Caco-2 (cell line): ENCODE data around the gene GAS2L1. TPM values are rescaled to one million over a fixed set of nuclear protein-coding genes. Genes with fewer than 3 reads are reported as not detected.

Experiments
- BruUV-seq: library from RNA; stranded (reverse); fragments of 400-500 nt; replicated peaks from 2 replicates; lab custom pipeline; 2021; lab: Mats Ljungman, UMichigan
- CTCF ChIA-PET: fragments of 300-600 bp; sonication (Branson Sonifier 250); formaldehyde crosslinking; loops from one replicate; lab custom pipeline; 2022; ENCODE audit warnings: antibody characterized with exemption; lab: Charles Lee
- POLR2A ChIA-PET: fragments of 300-600 bp; sonication (Branson Sonifier 250); formaldehyde crosslinking; loops from one replicate; lab custom pipeline; 2022; ENCODE audit warnings: antibody characterized with exemption; lab: Charles Lee
- DNase-seq, 2 experiments: peaks; one replicate each; pipeline versions ENCODE4 v3.0.0 to v3.0.0-alpha.2; 2020 to 2022
- H3K27me3 ChIP-seq: replicated peaks from 2 replicates; pipeline ENCODE4 v1.6.0; 2011; ENCODE audit warnings: low read length; ENCODE audit not compliant: control insufficient read depth, insufficient read depth
- H3K36me3 ChIP-seq: 2 replicates; pipeline ENCODE4 v1.5.1; 2011; ENCODE audit warnings: low read length; ENCODE audit not compliant: control insufficient read depth, insufficient read depth
- H3K4me1 ChIP-seq: fragments of 250-450 bp; sonication (Bioruptor Pico); 2 replicates; pipeline ENCODE4 v1.5.1; 2020; ENCODE audit warnings: mild to moderate bottlenecking
- H3K4me3 ChIP-seq: 2 replicates; pipeline ENCODE4 v1.5.1; 2011; ENCODE audit warnings: low read depth, mild to moderate bottlenecking, control low read depth, low read length
- H3K9me3 ChIP-seq: fragments of 250-450 bp; sonication (Bioruptor Pico); 2 replicates; pipeline ENCODE4 v1.5.1; 2020; ENCODE audit warnings: mild to moderate bottlenecking, moderate library complexity
- H3K27ac Mint-ChIP-seq: one replicate; pipeline ENCODE4 v1.8.0; 2022; ENCODE audit warnings: mixed read lengths; ENCODE audit not compliant: unreplicated experiment
- H3K27me3 Mint-ChIP-seq: one replicate; pipeline ENCODE4 v1.8.0; 2022; ENCODE audit warnings: mixed read lengths; ENCODE audit not compliant: insufficient read depth, unreplicated experiment
- H3K36me3 Mint-ChIP-seq: one replicate; pipeline ENCODE4 v1.8.0; 2022; ENCODE audit warnings: mild to moderate bottlenecking, mixed read lengths; ENCODE audit not compliant: insufficient read depth, unreplicated experiment
- H3K4me1 Mint-ChIP-seq: one replicate; pipeline ENCODE4 v1.8.0; 2022; ENCODE audit warnings: low read depth, mixed read lengths; ENCODE audit not compliant: unreplicated experiment
- H3K4me3 Mint-ChIP-seq: one replicate; pipeline ENCODE4 v1.8.0; 2022; ENCODE audit warnings: mild to moderate bottlenecking, moderate library complexity, mixed read lengths; ENCODE audit not compliant: unreplicated experiment
- H3K9me3 Mint-ChIP-seq: one replicate; pipeline ENCODE4 v1.8.0; 2022; ENCODE audit warnings: mixed read lengths; ENCODE audit not compliant: unreplicated experiment
- intact Hi-C: fragments of 100-400 bp; cut with micrococcal nuclease; formaldehyde crosslinking; loops from one replicate; pipeline ENCODE4 v1.10.0; 2022; ENCODE audit not compliant: unreplicated experiment
- total RNA-seq: library from RNA; stranded (reverse); gene quantifications from 2 replicates; pipeline ENCODE4 v1.2.3, GENCODE V29; 2022
- TF ChIP-seq, protein P1 (sequence below), 2 experiments: fragments of 200-600 bp in 1 of 2; IDR thresholded peaks; 1 replicate in 1 of 2; 2 replicates in 1 of 2; pipeline versions ENCODE4 v1.5.1 to v1.8.0; 2011 to 2022; ENCODE audit warnings: antibody characterized with exemption in 1 of 2, control low read depth in 1 of 2, inconsistent platforms in 1 of 2, low read depth in 1 of 2, low read length in 1 of 2, mild to moderate bottlenecking in 1 of 2, moderate library complexity in 1 of 2; ENCODE audit not compliant: insufficient read depth in 1 of 2, severe bottlenecking in 1 of 2, unreplicated experiment in 1 of 2

The GAS2L1 gene
- total RNA-seq, 1 experiment from 2014 or later, result 20.4 TPM

DNA sequence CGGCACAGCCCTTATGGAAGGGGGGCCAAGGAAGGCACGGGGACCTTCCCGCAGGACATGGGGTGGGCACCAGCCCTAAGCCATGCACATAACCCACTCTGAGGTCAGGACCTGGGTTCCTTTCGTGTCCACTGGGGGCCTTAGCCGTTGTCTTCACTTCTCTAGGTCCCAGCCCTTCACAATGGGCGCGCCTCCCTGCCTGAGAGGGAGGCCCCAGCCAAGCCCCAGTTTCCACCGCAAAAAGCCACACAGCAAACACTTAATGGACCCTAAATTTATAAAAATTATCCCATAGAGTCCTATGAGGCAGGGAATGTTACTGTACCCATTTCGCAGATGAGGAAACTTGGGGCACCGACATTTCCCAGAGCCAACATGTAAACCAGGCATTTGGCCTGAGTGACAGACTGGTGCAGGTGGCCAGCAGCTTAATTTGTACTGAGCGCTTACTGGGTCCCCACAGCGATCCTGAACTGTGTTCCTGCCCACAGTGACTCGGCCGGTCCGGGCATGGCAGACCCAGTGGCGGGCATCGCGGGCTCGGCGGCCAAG is 1.2 kb downstream of the GAS2L1 start:
- peak overlapping the region; percentile 90 for H3K4me3 Mint-ChIP-seq
- Histone ChIP-seq H3K4me3 (peak overlapping the region; percentile 82), H3K9me3 (no peaks in the 10 kb centered on the region), H3K27me3 (no peaks in the 10 kb centered on the region), H3K4me1 (peaks cover 22% of the 10 kb centered on the region), H3K36me3 (0 out of 2 replicates have a peak, but pooled peaks cover 1% of the 10 kb centered on the region)
- intact Hi-C loops, result loop anchor here (1.0 to 10.0 kb wide), 2 partner anchors 52 to 217 kb away; no protein-coding TSS in a partner anchor
- no peaks in the 10 kb centered on the region for H3K27me3 Mint-ChIP-seq
- no peaks in the 10 kb centered on the region for H3K9me3 Mint-ChIP-seq
- peak in 1 of 2 experiments; percentile 32 for DNase-seq
- POLR2A ChIA-PET, result no interaction called here
- BruUV-seq, result TSS peak; percentile 22
- peak overlapping the region; percentile 79 for H3K27ac Mint-ChIP-seq
- TF ChIP-seq, protein P1, sequence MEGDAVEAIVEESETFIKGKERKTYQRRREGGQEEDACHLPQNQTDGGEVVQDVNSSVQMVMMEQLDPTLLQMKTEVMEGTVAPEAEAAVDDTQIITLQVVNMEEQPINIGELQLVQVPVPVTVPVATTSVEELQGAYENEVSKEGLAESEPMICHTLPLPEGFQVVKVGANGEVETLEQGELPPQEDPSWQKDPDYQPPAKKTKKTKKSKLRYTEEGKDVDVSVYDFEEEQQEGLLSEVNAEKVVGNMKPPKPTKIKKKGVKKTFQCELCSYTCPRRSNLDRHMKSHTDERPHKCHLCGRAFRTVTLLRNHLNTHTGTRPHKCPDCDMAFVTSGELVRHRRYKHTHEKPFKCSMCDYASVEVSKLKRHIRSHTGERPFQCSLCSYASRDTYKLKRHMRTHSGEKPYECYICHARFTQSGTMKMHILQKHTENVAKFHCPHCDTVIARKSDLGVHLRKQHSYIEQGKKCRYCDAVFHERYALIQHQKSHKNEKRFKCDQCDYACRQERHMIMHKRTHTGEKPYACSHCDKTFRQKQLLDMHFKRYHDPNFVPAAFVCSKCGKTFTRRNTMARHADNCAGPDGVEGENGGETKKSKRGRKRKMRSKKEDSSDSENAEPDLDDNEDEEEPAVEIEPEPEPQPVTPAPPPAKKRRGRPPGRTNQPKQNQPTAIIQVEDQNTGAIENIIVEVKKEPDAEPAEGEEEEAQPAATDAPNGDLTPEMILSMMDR (IDR thresholded peaks at IDR 0.05; ENCODE audit: insufficient read depth in 1 of 2, low read depth in 1 of 2, low read length in 1 of 2, severe bottlenecking in 1 of 2, unreplicated experiment in 1 of 2), result no peak
- CTCF ChIA-PET, result interaction anchor here (2.4 kb wide), 1 partner anchor 13 kb away, joined by 17 read pairs; no protein-coding TSS in a partner anchor
- peaks cover 10% of the 10 kb centered on the region for H3K36me3 Mint-ChIP-seq
- no peaks in the 10 kb centered on the region for H3K4me1 Mint-ChIP-seq

DNA sequence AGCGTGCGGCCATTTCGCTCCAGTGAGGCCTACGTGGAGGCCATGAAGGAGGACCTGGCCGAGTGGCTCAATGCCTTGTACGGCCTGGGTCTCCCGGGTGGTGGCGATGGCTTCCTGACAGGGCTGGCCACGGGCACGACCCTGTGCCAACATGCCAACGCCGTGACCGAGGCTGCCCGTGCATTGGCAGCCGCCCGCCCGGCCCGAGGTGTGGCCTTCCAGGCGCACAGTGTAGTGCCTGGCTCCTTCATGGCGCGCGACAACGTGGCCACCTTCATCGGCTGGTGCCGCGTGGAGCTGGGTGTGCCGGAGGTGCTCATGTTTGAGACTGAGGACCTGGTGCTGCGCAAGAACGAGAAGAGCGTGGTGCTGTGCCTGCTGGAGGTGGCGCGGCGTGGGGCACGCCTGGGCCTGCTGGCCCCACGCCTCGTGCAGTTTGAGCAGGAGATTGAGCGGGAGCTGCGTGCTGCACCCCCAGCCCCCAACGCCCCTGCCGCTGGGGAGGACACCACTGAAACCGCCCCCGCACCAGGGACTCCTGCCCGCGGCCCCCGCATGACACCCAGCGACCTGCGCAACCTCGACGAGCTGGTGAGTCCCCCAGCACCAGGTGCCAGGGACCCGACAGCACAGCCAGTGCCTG is 1.8 kb downstream of the GAS2L1 start:
- Histone ChIP-seq H3K9me3 (no peaks in the 10 kb centered on the region), H3K36me3 (0 out of 2 replicates have a peak, but pooled peaks cover 1% of the 10 kb centered on the region), H3K4me1 (peaks cover 22% of the 10 kb centered on the region), H3K27me3 (no peaks in the 10 kb centered on the region), H3K4me3 (no peak overlapping the region)
- Mint-ChIP-seq H3K4me3 (no peak overlapping the region), H3K36me3 (peaks cover 14% of the 10 kb centered on the region), H3K4me1 (no peaks in the 10 kb centered on the region), H3K27ac (no peak overlapping the region), H3K27me3 (no peaks in the 10 kb centered on the region), H3K9me3 (no peaks in the 10 kb centered on the region)
- intact Hi-C loops, result loop anchor here (10.0 kb wide), 1 partner anchor 217 kb away; no protein-coding TSS in a partner anchor
- ChIA-PET POLR2A (no interaction called here), CTCF (no interaction called here)
- TF ChIP-seq, protein P1 (IDR thresholded peaks at IDR 0.05; ENCODE audit: insufficient read depth in 1 of 2, low read depth in 1 of 2, low read length in 1 of 2, severe bottlenecking in 1 of 2, unreplicated experiment in 1 of 2), result no peak
- BruUV-seq, result no TSS peak
- DNase-seq, result no peak

DNA sequence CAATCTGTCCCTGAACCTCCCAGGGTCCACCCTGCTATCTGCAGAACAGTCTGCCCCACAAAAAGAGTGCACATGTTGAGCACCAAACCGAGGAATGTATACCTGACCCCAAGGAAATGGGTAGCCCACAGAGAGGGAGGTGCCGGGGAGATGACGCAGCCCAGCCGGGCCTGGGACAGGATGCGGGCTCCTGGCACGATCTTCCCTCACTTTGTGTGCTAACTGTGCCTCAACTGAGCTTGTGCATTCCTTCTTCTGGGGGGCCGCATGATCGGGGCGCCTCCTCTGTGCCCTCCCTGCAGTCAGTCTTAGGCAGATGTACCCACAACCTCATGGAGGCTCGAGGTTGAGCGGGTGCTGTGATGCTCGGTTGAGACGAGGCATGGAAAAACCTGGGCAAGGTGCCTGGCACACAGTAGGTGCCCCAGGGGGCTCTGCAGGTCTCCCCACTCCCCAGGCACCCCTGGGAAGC is 2.4 kb downstream of the GAS2L1 start:
- no TSS peak for BruUV-seq
- Mint-ChIP-seq H3K4me3 (no peak overlapping the region), H3K4me1 (peaks cover 1% of the 10 kb centered on the region), H3K27ac (no peak overlapping the region), H3K27me3 (no peaks in the 10 kb centered on the region), H3K36me3 (peaks cover 17% of the 10 kb centered on the region), H3K9me3 (no peaks in the 10 kb centered on the region)
- Histone ChIP-seq H3K4me3 (no peak overlapping the region), H3K36me3 (0 out of 2 replicates have a peak, but pooled peaks cover 1% of the 10 kb centered on the region), H3K27me3 (no peaks in the 10 kb centered on the region), H3K4me1 (peaks cover 25% of the 10 kb centered on the region), H3K9me3 (no peaks in the 10 kb centered on the region)
- DNase-seq, result peak in 1 of 2 experiments; percentile 28
- POLR2A ChIA-PET, result no interaction called here
- CTCF ChIA-PET, result no interaction called here
- intact Hi-C loops, result loop anchor here (10.0 kb wide), 1 partner anchor 216 kb away; no protein-coding TSS in a partner anchor
- TF ChIP-seq, protein P1 (IDR thresholded peaks at IDR 0.05; ENCODE audit: insufficient read depth in 1 of 2, low read depth in 1 of 2, low read length in 1 of 2, severe bottlenecking in 1 of 2, unreplicated experiment in 1 of 2), result no peak
